Mesendoderm (in vitro differentiated cells): Measurements from ENCODE around the gene NSL1.

ENCODE experiments used
- DNase-seq: peaks from one replicate; pipeline ENCODE4 v3.0.0; 2013
- H2AK5ac ChIP-seq: 2 replicates; pipeline ENCODE4 v1.6.1; 2013; ENCODE audit warnings: low read length, inconsistent platforms
- H2BK120ac ChIP-seq: 2 replicates; pipeline ENCODE4 v1.6.1; 2013; ENCODE audit warnings: low read depth, mild to moderate bottlenecking, low read length, moderate library complexity, mixed read lengths
- H2BK15ac ChIP-seq: replicated peaks from 2 replicates; pipeline ENCODE4 v1.6.1; 2013; ENCODE audit warnings: low read depth, mild to moderate bottlenecking, moderate library complexity
- H2BK5ac ChIP-seq: 2 replicates; pipeline ENCODE4 v1.6.1; 2013; ENCODE audit warnings: low read length, inconsistent platforms
- H3K18ac ChIP-seq: 2 replicates; pipeline ENCODE4 v1.6.1; 2013; ENCODE audit warnings: mild to moderate bottlenecking, low read length, mixed read lengths
- H3K23ac ChIP-seq: one replicate; pipeline ENCODE4 v1.6.1; 2013; ENCODE audit warnings: low read length
- H3K27ac ChIP-seq: 2 replicates; pipeline ENCODE4 v1.5.1; 2013; ENCODE audit warnings: low read depth, mild to moderate bottlenecking, inconsistent platforms, low read length, moderate library complexity
- H3K27me3 ChIP-seq: 2 replicates; pipeline ENCODE4 v1.6.1; 2013; ENCODE audit warnings: low read length, control low read depth, mild to moderate bottlenecking, inconsistent platforms; ENCODE audit not compliant: insufficient read depth, poor library complexity
- H3K36me3 ChIP-seq: 2 replicates; pipeline ENCODE4 v1.6.1; 2013; ENCODE audit warnings: low read length, inconsistent platforms; ENCODE audit not compliant: control insufficient read depth, insufficient read depth
- H3K4ac ChIP-seq: one replicate; pipeline ENCODE4 v1.6.1; 2013; ENCODE audit warnings: low read depth, mild to moderate bottlenecking, low read length, moderate library complexity
- H3K4me1 ChIP-seq: 2 replicates; pipeline ENCODE4 v1.6.1; 2013; ENCODE audit warnings: low read depth, low read length, inconsistent platforms; ENCODE audit not compliant: control insufficient read depth
- H3K4me2 ChIP-seq: 2 replicates; pipeline ENCODE4 v1.6.1; 2013; ENCODE audit warnings: low read length
- H3K4me3 ChIP-seq: 2 replicates; pipeline ENCODE4 v1.5.1; 2013; ENCODE audit warnings: mild to moderate bottlenecking, low read length
- H3K56ac ChIP-seq: one replicate; pipeline ENCODE4 v1.6.1; 2013; ENCODE audit warnings: low read length
- H3K79me1 ChIP-seq: 2 replicates; pipeline ENCODE4 v1.6.1; 2013; ENCODE audit warnings: low read length, inconsistent platforms
- H3K79me2 ChIP-seq: 2 replicates; pipeline ENCODE4 v1.6.1; 2013; ENCODE audit warnings: mild to moderate bottlenecking, low read length; ENCODE audit not compliant: control insufficient read depth, insufficient read depth
- H3K9ac ChIP-seq: 2 replicates; pipeline ENCODE4 v1.6.1; 2013; ENCODE audit warnings: low read length, inconsistent platforms
- H4K5ac ChIP-seq: one replicate; pipeline ENCODE4 v1.6.1; 2013; ENCODE audit warnings: low read length
- H4K8ac ChIP-seq: one replicate; pipeline ENCODE4 v1.6.1; 2013; ENCODE audit warnings: low read depth, mild to moderate bottlenecking, control low read depth, low read length, moderate library complexity
- WGBS: extraction: QIAGEN DNeasy Blood & Tissue Kit; methylation state at CpG from one replicate; pipeline ENCODE4 v1.1.7; 2013; ENCODE audit warnings: low lambda C conversion rate, missing lambda C conversion rate; ENCODE audit not compliant: insufficient coverage; ENCODE audit errors: extremely low coverage; 5-methylcytosine and 5-hydroxymethylcytosine counted together

Gene NSL1

GRCh38 chr1:212738330-212738729 is 53.2 kb downstream of the NSL1 start:
- H4K5ac ChIP-seq, result no peak overlapping the region
- H3K4me1 ChIP-seq, result no peaks in the 10 kb centered on the region
- H2BK15ac ChIP-seq, result no peak overlapping the region
- no peak for DNase-seq
- H3K56ac ChIP-seq, result no peak overlapping the region
- H3K23ac ChIP-seq, result no peak overlapping the region
- no peaks in the 10 kb centered on the region for H3K79me2 ChIP-seq
- no peak overlapping the region for H2BK5ac ChIP-seq
- H3K27me3 ChIP-seq, result no peaks in the 10 kb centered on the region
- H3K9ac ChIP-seq, result no peak overlapping the region
- H3K18ac ChIP-seq, result no peak overlapping the region
- no peak overlapping the region for H2AK5ac ChIP-seq
- H3K4me3 ChIP-seq, result no peak overlapping the region
- H3K4me2 ChIP-seq, result no peak overlapping the region
- no peaks in the 10 kb centered on the region for H3K79me1 ChIP-seq
- H3K4ac ChIP-seq, result no peak overlapping the region
- no CpG with 5 or more reads among the region's 1 CpG for WGBS
- H4K8ac ChIP-seq, result no peak overlapping the region
- H3K36me3 ChIP-seq, result no peaks in the 10 kb centered on the region
- no peak overlapping the region for H2BK120ac ChIP-seq
- no peak overlapping the region for H3K27ac ChIP-seq

DNA sequence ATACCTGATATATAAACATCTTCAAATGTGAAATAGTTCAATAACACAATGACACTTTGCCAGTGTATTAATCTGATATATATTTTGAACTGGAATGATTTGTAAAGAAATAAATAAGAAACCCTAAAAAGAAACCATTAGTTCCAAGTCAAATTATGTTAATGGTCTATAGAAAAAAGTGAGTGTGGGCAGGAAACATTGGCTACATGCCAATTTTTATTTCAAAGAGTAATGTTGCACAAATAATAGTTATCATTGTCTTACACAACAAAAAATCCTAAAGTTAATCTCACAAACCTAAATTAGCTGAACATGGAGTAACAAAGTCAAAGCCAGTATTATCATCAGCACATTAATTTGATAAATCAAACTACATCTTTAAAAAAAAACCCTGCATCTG is 54.0 kb downstream of the NSL1 start:
- no peaks in the 10 kb centered on the region for H3K36me3 ChIP-seq
- no peak overlapping the region for H2BK5ac ChIP-seq
- H3K23ac ChIP-seq, result no peak overlapping the region

GRCh38 chr1:212733109-212733508 is 58.5 kb downstream of the NSL1 start:
- H3K4me1 ChIP-seq, result no peaks in the 10 kb centered on the region
- H3K36me3 ChIP-seq, result no peaks in the 10 kb centered on the region
- H3K18ac ChIP-seq, result no peak overlapping the region
- H3K9ac ChIP-seq, result no peak overlapping the region
- no peak for DNase-seq
- no peak overlapping the region for H2AK5ac ChIP-seq
- no peaks in the 10 kb centered on the region for H3K79me1 ChIP-seq
- H3K23ac ChIP-seq, result no peak overlapping the region
- H2BK5ac ChIP-seq, result no peak overlapping the region
- H2BK120ac ChIP-seq, result no peak overlapping the region
- H3K4ac ChIP-seq, result no peak overlapping the region
- H3K56ac ChIP-seq, result no peak overlapping the region
- no peak overlapping the region for H2BK15ac ChIP-seq
- H3K79me2 ChIP-seq, result no peaks in the 10 kb centered on the region
- H3K27ac ChIP-seq, result no peak overlapping the region
- no peak overlapping the region for H3K4me2 ChIP-seq
- no CpG with 5 or more reads among the region's 8 CpGs for WGBS
- H4K5ac ChIP-seq, result no peak overlapping the region
- no peak overlapping the region for H4K8ac ChIP-seq
- H3K4me3 ChIP-seq, result no peak overlapping the region
- no peaks in the 10 kb centered on the region for H3K27me3 ChIP-seq

More for the DNA sequence above, 54.0 kb downstream of the NSL1 start:
- no peaks in the 10 kb centered on the region for H3K27me3 ChIP-seq
- H3K79me2 ChIP-seq, result no peaks in the 10 kb centered on the region
- H3K4me1 ChIP-seq, result no peaks in the 10 kb centered on the region
- no peak for DNase-seq
- H4K8ac ChIP-seq, result no peak overlapping the region
- H3K4me2 ChIP-seq, result no peak overlapping the region
- no peak overlapping the region for H4K5ac ChIP-seq
- H3K79me1 ChIP-seq, result no peaks in the 10 kb centered on the region
- no peak overlapping the region for H2BK15ac ChIP-seq
- no peak overlapping the region for H3K4ac ChIP-seq
- no peak overlapping the region for H3K56ac ChIP-seq
- no peak overlapping the region for H3K27ac ChIP-seq
- no peak overlapping the region for H3K9ac ChIP-seq
- no peak overlapping the region for H3K4me3 ChIP-seq
- no peak overlapping the region for H2AK5ac ChIP-seq
- no peak overlapping the region for H2BK120ac ChIP-seq
- H3K18ac ChIP-seq, result no peak overlapping the region

DNA sequence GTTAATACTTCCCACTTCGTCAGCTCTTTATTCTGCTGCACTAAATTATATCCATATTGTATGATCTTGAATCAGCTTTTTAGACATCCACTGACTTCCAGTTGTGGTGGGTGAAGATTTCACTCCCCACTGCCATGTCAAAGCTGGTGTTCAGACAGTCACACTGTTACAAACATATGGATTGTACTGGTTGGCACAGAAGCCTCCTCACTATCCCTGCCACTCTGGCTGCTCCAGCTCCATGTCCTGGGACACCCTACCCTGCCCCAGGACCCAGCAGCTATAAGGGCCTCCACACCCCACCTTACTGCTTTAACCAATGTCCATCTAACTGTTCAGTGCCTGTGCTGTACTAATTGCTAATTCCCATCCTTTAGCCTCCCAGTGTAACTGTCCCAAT is 59.9 kb downstream of the NSL1 start:
- H3K4ac ChIP-seq, result no peak overlapping the region
- no peak overlapping the region for H3K4me2 ChIP-seq
- no peak overlapping the region for H3K18ac ChIP-seq
- H3K27ac ChIP-seq, result no peak overlapping the region
- H3K27me3 ChIP-seq, result no peaks in the 10 kb centered on the region
- no peak overlapping the region for H2BK120ac ChIP-seq
- H4K8ac ChIP-seq, result no peak overlapping the region
- no CpG with 5 or more reads among the region's 1 CpG for WGBS
- H3K4me3 ChIP-seq, result no peak overlapping the region
- no peak overlapping the region for H3K9ac ChIP-seq
- H3K23ac ChIP-seq, result no peak overlapping the region
- H2BK5ac ChIP-seq, result no peak overlapping the region
- no peaks in the 10 kb centered on the region for H3K79me1 ChIP-seq
- no peaks in the 10 kb centered on the region for H3K36me3 ChIP-seq
- no peaks in the 10 kb centered on the region for H3K4me1 ChIP-seq
- no peaks in the 10 kb centered on the region for H3K79me2 ChIP-seq
- no peak for DNase-seq
- H2AK5ac ChIP-seq, result no peak overlapping the region
- no peak overlapping the region for H4K5ac ChIP-seq
- H2BK15ac ChIP-seq, result no peak overlapping the region
- H3K56ac ChIP-seq, result no peak overlapping the region

GRCh38 chr1:212728606-212729005 is 63.0 kb downstream of the NSL1 start:
- no peaks in the 10 kb centered on the region for H3K79me2 ChIP-seq
- H2BK5ac ChIP-seq, result no peak overlapping the region
- no peak overlapping the region for H2BK15ac ChIP-seq
- no CpG with 5 or more reads among the region's 5 CpGs for WGBS
- no peak overlapping the region for H3K9ac ChIP-seq
- H3K79me1 ChIP-seq, result no peaks in the 10 kb centered on the region
- H3K23ac ChIP-seq, result no peak overlapping the region
- no peaks in the 10 kb centered on the region for H3K36me3 ChIP-seq
- H3K4ac ChIP-seq, result no peak overlapping the region
- H2AK5ac ChIP-seq, result no peak overlapping the region
- no peak overlapping the region for H3K56ac ChIP-seq
- no peaks in the 10 kb centered on the region for H3K27me3 ChIP-seq
- H3K18ac ChIP-seq, result no peak overlapping the region
- no peak for DNase-seq
- H3K4me3 ChIP-seq, result no peak overlapping the region
- no peak overlapping the region for H4K8ac ChIP-seq
- H3K27ac ChIP-seq, result no peak overlapping the region
- no peaks in the 10 kb centered on the region for H3K4me1 ChIP-seq
- no peak overlapping the region for H4K5ac ChIP-seq
- H3K4me2 ChIP-seq, result no peak overlapping the region
- no peak overlapping the region for H2BK120ac ChIP-seq

DNA sequence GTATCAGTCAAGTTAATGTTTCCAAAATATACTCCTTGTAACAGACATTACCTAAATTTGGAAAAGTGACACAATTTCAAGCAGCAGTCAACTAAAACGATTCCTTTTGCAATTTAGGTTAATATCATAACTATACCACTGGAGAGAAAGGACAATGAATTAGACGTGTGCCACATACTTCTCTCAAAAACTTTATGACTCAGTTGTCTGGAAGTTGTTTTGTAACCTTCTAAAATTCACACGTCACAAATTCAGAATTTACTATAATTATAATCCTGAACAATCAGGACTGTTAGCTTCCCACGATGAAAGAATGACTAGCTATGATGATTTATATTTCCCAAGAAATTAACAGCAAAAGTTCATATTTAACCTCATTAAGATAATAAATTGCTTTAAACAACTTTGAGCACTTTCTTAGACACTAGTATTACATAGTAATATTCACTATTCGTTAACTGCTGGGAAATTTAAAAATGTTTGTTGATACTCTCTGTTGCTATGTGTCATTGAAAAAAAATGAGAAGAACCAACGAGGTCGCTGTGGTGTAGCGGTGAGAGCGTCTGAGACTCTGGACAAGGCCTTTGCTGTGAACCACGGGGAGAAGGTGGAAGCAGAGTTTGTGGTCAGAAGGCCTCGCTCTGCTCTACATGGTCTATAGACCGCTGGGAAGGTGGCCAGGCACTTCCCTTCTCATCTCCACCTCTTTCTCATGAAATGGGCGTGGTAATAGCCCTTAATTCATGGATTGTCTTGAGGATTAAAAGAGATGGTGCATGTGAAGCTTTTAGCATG is 64.0 kb downstream of the NSL1 start:
- no peak for DNase-seq
- WGBS, result no CpG with 5 or more reads among the region's 13 CpGs
- Histone ChIP-seq H3K9ac (no peak overlapping the region), H3K79me1 (no peaks in the 10 kb centered on the region), H3K4me3 (no peak overlapping the region), H3K4ac (no peak overlapping the region), H3K4me2 (no peak overlapping the region), H3K18ac (no peak overlapping the region), H3K4me1 (no peaks in the 10 kb centered on the region), H2AK5ac (no peak overlapping the region), H3K56ac (no peak overlapping the region), H3K79me2 (no peaks in the 10 kb centered on the region), H4K8ac (no peak overlapping the region), H2BK120ac (no peak overlapping the region), H2BK15ac (no peak overlapping the region), H4K5ac (no peak overlapping the region), H3K23ac (no peak overlapping the region), H3K27ac (no peak overlapping the region), H3K27me3 (no peaks in the 10 kb centered on the region), H3K36me3 (no peaks in the 10 kb centered on the region), H2BK5ac (no peak overlapping the region)
